AG04450 (cell line): Measurements from ENCODE around the gene TUBA4B. TPM values are rescaled to one million over a fixed set of nuclear protein-coding genes. Genes with fewer than 3 reads are reported as not detected.

Source experiments
- CTCF ChIA-PET: fragments of 300-600, 350-600 bp; formaldehyde crosslinking; extraction: SDS; loops from one replicate; lab custom pipeline; 2022; ENCODE audit warnings: antibody characterized with exemption, inconsistent platforms; lab: Charles Lee
- POLR2A ChIA-PET: fragments of 350-600 bp; formaldehyde crosslinking; extraction: SDS; loops from one replicate; lab custom pipeline; 2021; ENCODE audit warnings: antibody characterized with exemption, inconsistent platforms; lab: Yijun Ruan, JAX
- DNase-seq: peaks from one replicate; pipeline ENCODE4 v3.0.0-alpha.2; 2011; ENCODE audit warnings: low read depth, low spot score
- H3K27ac ChIP-seq: one replicate; pipeline ENCODE4 v1.5.1; 2012; ENCODE audit warnings: low read depth, low read length, control low read depth
- H3K27me3 ChIP-seq: one replicate; pipeline ENCODE4 v1.6.0; 2012; ENCODE audit warnings: low read length; ENCODE audit not compliant: control insufficient read depth, insufficient read depth
- H3K4me3 ChIP-seq: 2 replicates; pipeline ENCODE4 v1.5.1; 2011; ENCODE audit warnings: mild to moderate bottlenecking, low read depth, low read length, control low read depth
- H3K9me3 ChIP-seq: 2 replicates; pipeline ENCODE4 v1.5.1; 2012; ENCODE audit warnings: low read length; ENCODE audit not compliant: control insufficient read depth, insufficient read depth
- polyA plus RNA-seq: library from polyadenylated mRNA; depleted of rRNA; stranded (reverse); fragments of >200 nt; gene quantifications from 2 replicates; pipeline ENCODE4 v1.2.3, GENCODE V29; 2011
- TF ChIP-seq, protein P1 (sequence below): IDR thresholded peaks from 2 replicates; pipeline ENCODE4 v1.5.1; 2011; ENCODE audit warnings: low read depth, low read length, control low read depth, inconsistent platforms

The TUBA4B gene
- polyA plus RNA-seq, 1 experiment = not detected

GRCh38 chr2:219228041-219228910 is 24.8 kb upstream of the TUBA4B start:
- peak overlapping the region; percentile 47 for H3K27ac ChIP-seq
- H3K9me3 ChIP-seq = no peaks in the 10 kb centered on the region; the same call in 1 of the 2 replicates
- H3K4me3 ChIP-seq = peak overlapping the region; percentile 71
- CTCF ChIA-PET = interaction anchor here (0.6 to 2.4 kb wide), 4 partner anchors 49 to 302 kb away, joined by 3 to 15 read pairs (median 6); no protein-coding TSS in a partner anchor
- POLR2A ChIA-PET = interaction anchor here (0.9 to 2.0 kb wide), 6 partner anchors 10 to 67 kb away, joined by 3 to 12 read pairs (median 4); partner anchors contain the start of genes ABCB6 and DNAJB2
- DNase-seq = no peak
- TF ChIP-seq, protein P1, sequence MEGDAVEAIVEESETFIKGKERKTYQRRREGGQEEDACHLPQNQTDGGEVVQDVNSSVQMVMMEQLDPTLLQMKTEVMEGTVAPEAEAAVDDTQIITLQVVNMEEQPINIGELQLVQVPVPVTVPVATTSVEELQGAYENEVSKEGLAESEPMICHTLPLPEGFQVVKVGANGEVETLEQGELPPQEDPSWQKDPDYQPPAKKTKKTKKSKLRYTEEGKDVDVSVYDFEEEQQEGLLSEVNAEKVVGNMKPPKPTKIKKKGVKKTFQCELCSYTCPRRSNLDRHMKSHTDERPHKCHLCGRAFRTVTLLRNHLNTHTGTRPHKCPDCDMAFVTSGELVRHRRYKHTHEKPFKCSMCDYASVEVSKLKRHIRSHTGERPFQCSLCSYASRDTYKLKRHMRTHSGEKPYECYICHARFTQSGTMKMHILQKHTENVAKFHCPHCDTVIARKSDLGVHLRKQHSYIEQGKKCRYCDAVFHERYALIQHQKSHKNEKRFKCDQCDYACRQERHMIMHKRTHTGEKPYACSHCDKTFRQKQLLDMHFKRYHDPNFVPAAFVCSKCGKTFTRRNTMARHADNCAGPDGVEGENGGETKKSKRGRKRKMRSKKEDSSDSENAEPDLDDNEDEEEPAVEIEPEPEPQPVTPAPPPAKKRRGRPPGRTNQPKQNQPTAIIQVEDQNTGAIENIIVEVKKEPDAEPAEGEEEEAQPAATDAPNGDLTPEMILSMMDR = no peak
- no peaks in the 10 kb centered on the region for H3K27me3 ChIP-seq

DNA sequence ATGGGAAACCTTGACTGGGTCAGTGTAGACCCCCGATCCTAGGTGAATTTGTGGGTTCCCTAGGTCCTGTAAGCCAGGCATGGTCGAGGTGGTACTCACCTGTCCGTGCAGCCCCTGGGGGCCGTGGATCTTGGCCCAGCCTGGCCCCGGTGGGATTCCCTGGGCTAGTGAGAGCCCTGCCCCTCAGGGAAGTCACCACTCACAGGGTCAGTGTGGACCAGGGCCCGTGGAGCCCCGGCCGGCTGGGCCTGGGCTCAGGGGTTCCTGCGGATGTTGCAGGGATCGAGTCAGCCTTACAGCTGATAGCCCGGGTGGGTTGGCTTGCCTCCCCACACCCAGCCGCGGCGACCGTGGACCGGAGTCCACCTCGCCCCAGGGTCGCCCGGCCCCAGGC is 24.1 kb upstream of the TUBA4B start:
- Histone ChIP-seq H3K4me3 (peak overlapping the region; percentile 71), H3K9me3 (no peaks in the 10 kb centered on the region; the same call in 1 of the 2 replicates), H3K27ac (peak overlapping the region; percentile 47), H3K27me3 (no peaks in the 10 kb centered on the region)
- DNase-seq = no peak
- TF ChIP-seq, protein P1 = no peak
- ChIA-PET POLR2A (interaction anchor here (1.0 to 2.0 kb wide), 9 partner anchors 10 to 66 kb away, joined by 3 to 12 read pairs (median 5); partner anchors contain the start of genes ABCB6, CNPPD1, DNAJB2 and TUBA4A), CTCF (interaction anchor here (1.0 to 2.4 kb wide), 3 partner anchors 66 to 301 kb away, joined by 3 to 15 read pairs (median 11); no protein-coding TSS in a partner anchor)

GRCh38 chr2:219229305-219230058 is 23.6 kb upstream of the TUBA4B start, which contains the start of the genes ANKZF1 and ATG9A:
Gene ANKZF1 (plus strand): TSS chr2:219229806. CDS start chr2:219230258, 452 bp downstream.
Gene ATG9A (minus strand): TSS chr2:219229636. CDS start chr2:219228024, 1,612 bp downstream.
- CTCF ChIA-PET = interaction anchor here (1.0 to 2.4 kb wide), 4 partner anchors 49 to 300 kb away, joined by 3 to 15 read pairs (median 9); no protein-coding TSS in a partner anchor

DNA sequence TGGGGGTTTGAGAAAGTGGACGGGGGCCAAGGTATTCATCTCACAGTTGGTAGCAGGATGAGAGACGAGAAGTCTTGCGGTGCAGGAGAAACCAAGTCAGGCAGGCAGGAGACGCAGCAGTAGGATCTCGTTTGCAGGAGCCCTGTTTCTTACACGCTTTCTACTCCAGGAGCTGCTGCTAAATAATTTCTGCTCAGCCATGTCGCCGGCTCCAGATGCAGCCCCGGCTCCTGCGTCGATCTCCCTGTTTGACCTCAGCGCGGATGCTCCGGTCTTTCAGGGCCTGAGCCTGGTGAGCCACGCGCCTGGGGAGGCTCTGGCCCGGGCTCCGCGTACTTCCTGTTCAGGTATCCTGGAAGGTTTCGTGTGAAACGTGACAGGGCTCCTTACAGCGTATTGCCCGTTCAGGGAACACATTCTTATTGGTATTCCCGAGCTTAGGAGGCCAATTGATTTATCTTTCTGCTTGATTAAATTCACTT is 22.9 kb upstream of the TUBA4B start:
- no peak for DNase-seq
- ChIA-PET POLR2A (interaction anchor here (0.8 to 2.0 kb wide), 7 partner anchors 11 to 65 kb away, joined by 4 to 12 read pairs (median 5); partner anchors contain the start of genes ABCB6, CNPPD1, DNAJB2 and GLB1L), CTCF (interaction anchor here (0.9 to 2.4 kb wide), 5 partner anchors 46 to 75 kb away, joined by 3 to 15 read pairs (median 7); no protein-coding TSS in a partner anchor)

More at GRCh38 chr2:219229305-219230058, 23.6 kb upstream of the TUBA4B start, which contains the start of the genes ANKZF1 and ATG9A:
- Histone ChIP-seq H3K4me3 (peak within 1 kb of the TSS; percentile 71), H3K27ac (peak within 1 kb of the TSS; percentile 82), H3K27me3 (no peaks in the 10 kb centered on the region), H3K9me3 (no peaks in the 10 kb centered on the region)
- POLR2A ChIA-PET = interaction anchor here (0.8 to 2.0 kb wide), 10 partner anchors 11 to 66 kb away, joined by 3 to 12 read pairs (median 5); partner anchors contain the start of genes ABCB6, CNPPD1, DNAJB2 and GLB1L
- peak; percentile 93 for DNase-seq
- TF ChIP-seq, protein P1 = no peak

More for the DNA sequence above, 22.9 kb upstream of the TUBA4B start:
- Histone ChIP-seq H3K27ac (peak overlapping the region; percentile 82), H3K9me3 (no peaks in the 10 kb centered on the region), H3K27me3 (no peaks in the 10 kb centered on the region), H3K4me3 (peak overlapping the region; percentile 71)
- TF ChIP-seq, protein P1 = no peak
